Thoracic aorta (tissue), 2 donors: ENCODE results near the gene B3GNT2. TPM values are rescaled to one million over a fixed set of nuclear protein-coding genes. Genes with fewer than 3 reads are reported as not detected.
"Not testable (repeated sequence)": the region's sequence is repeated elsewhere in the genome, so short reads cannot be mapped to it uniquely, and the experiment has no call there.

Source experiments
- ATAC-seq: fragments of 150-250 bp; one replicate; pipeline ENCODE4 v1.8.0; 2017; ENCODE audit warnings: low read depth; ENCODE audit not compliant: insufficient number of reproducible peaks, low FRiP score
- DNase-seq: peaks from one replicate; pipeline ENCODE4 v3.0.0-alpha.2; 2020; ENCODE audit warnings: low spot score
- H3K27ac ChIP-seq, 2 donors: fragments of 200-600 bp; sonication (generic); 1 replicate in 1 of 2; 2 replicates in 1 of 2; pipeline ENCODE4 v1.5.1; 2016; ENCODE audit warnings: mild to moderate bottlenecking in 2 of 2, moderate library complexity in 2 of 2
- H3K27me3 ChIP-seq: fragments of 200-600 bp; sonication (generic); replicated peaks from 2 replicates; pipeline ENCODE4 v1.6.0; 2016; ENCODE audit warnings: mild to moderate bottlenecking; ENCODE audit not compliant: insufficient read depth
- H3K36me3 ChIP-seq: fragments of 200-600 bp; sonication (generic); one replicate; pipeline ENCODE4 v1.5.1; 2016
- H3K4me1 ChIP-seq, 2 donors: fragments of 200-600 bp; sonication (generic); 1 replicate in 1 of 2; 2 replicates in 1 of 2; pipeline versions ENCODE4 v1.5.1 to v1.6.0; 2016; ENCODE audit warnings: low read depth in 2 of 2, mild to moderate bottlenecking in 1 of 2; ENCODE audit not compliant: control insufficient read depth in 1 of 2
- H3K4me3 ChIP-seq: fragments of 200-600 bp; sonication (generic); 2 replicates; pipeline ENCODE4 v1.5.1; 2016; ENCODE audit warnings: mild to moderate bottlenecking
- H3K9me3 ChIP-seq: fragments of 200-600 bp; sonication (generic); 2 replicates; pipeline ENCODE4 v1.5.1; 2016
- total RNA-seq, 2 donors: library from RNA; depleted of rRNA; stranded (reverse); fragments of >200 nt; gene quantifications; one replicate each; pipeline versions ENCODE4 v1.1.0 to v1.2.3, GENCODE V29; 2016
- TF ChIP-seq, protein P1 (sequence below): fragments of 200-600 bp; sonication (generic); IDR thresholded peaks from one replicate; pipeline ENCODE4 v1.5.1; 2019; ENCODE audit warnings: antibody characterized with exemption

The B3GNT2 gene, protein sequence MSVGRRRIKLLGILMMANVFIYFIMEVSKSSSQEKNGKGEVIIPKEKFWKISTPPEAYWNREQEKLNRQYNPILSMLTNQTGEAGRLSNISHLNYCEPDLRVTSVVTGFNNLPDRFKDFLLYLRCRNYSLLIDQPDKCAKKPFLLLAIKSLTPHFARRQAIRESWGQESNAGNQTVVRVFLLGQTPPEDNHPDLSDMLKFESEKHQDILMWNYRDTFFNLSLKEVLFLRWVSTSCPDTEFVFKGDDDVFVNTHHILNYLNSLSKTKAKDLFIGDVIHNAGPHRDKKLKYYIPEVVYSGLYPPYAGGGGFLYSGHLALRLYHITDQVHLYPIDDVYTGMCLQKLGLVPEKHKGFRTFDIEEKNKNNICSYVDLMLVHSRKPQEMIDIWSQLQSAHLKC
- 10 to 100 TPM; 20.1 to 27.9 TPM for total RNA-seq

DNA sequence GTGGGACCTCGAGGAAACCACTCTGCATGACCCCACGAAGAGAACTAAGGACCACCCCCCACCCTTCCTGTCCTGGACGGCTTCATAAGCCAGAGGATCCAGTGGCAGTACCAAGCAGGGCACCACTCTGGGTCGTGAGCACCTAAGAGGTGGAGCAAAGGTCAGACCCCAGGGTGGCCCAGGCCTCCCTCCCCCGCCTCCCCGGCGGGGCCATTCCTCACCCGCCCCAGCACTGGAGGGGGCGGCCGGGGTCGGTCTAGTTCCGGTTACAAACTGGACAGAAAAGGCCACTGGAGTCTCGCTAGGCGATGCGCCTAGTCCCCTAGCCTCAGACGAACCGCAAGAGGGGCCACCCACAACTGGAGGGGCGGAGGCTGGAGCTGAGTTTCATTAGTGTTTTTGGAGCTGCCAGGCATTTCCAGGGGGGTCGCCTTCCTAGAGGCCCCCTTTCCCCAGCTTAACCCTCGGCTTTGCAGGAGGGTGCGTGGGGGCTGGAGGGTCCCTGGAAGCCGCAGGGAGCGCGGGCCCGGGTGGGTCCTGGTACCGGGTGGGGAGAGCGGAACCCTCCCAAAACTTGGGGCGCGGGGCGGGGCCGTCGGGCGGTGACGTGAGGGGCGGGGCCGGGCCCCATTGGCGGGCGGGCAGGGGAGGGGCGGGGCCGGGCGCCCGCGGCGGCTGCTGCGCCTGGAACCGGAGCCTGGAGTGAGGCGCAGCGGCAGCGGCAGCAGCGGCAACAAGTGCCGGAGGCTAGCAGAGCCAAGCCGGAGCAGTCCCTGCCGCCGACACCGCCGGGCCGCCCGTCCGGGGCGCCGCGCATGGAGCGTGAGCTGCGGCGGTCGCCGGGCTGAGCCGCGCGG lies at the start of gene B3GNT2:
B3GNT2 (plus strand) TSS at position 695 of the 857 bp plus-strand sequence. CDS start 26,106 bp downstream, outside the sequence.
- TF ChIP-seq, protein P1, sequence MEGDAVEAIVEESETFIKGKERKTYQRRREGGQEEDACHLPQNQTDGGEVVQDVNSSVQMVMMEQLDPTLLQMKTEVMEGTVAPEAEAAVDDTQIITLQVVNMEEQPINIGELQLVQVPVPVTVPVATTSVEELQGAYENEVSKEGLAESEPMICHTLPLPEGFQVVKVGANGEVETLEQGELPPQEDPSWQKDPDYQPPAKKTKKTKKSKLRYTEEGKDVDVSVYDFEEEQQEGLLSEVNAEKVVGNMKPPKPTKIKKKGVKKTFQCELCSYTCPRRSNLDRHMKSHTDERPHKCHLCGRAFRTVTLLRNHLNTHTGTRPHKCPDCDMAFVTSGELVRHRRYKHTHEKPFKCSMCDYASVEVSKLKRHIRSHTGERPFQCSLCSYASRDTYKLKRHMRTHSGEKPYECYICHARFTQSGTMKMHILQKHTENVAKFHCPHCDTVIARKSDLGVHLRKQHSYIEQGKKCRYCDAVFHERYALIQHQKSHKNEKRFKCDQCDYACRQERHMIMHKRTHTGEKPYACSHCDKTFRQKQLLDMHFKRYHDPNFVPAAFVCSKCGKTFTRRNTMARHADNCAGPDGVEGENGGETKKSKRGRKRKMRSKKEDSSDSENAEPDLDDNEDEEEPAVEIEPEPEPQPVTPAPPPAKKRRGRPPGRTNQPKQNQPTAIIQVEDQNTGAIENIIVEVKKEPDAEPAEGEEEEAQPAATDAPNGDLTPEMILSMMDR, result no peak
- ATAC-seq (peak; percentile 73), DNase-seq (peak; percentile 39)
- no peaks in the 10 kb centered on the region for H3K36me3 ChIP-seq
- H3K27me3 ChIP-seq, result no peaks in the 10 kb centered on the region
- H3K9me3 ChIP-seq, result no peaks in the 10 kb centered on the region
- H3K4me1 ChIP-seq, result peaks cover 14 to 29% of the 10 kb centered on the region in 2 donors
- peak within 1 kb of the TSS; percentile 84 to 94 for H3K27ac ChIP-seq
- peak within 1 kb of the TSS; percentile 99 for H3K4me3 ChIP-seq

DNA sequence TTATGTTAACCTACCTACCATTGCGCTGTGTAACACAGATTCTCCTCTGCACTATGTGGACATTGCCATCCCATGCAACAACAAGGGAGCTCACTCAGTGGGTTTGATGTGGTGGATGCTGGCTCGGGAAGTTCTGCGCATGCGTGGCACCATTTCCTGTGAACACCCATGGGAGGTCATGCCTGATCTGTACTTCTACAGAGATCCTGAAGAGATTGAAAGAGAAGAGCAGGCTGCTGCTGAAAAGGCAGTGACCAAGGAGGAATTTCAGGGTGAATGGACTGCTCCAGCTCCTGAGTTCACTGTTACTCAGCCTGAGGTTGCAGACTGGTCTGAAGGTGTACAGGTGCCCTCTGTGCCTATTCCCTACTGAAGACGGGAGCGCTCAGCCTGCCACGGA lies 49.1 kb upstream of the B3GNT2 start:
- not testable (repeated sequence) for H3K4me1 ChIP-seq, DNase-seq, H3K9me3 ChIP-seq, H3K4me3 ChIP-seq, H3K36me3 ChIP-seq, ATAC-seq, H3K27me3 ChIP-seq, H3K27ac ChIP-seq

GRCh38 chr2:62147610-62148301 lies 48.2 kb upstream of the B3GNT2 start:
- H3K4me1 ChIP-seq, result no peaks in the 10 kb centered on the region
- H3K27me3 ChIP-seq, result no peaks in the 10 kb centered on the region
- H3K27ac ChIP-seq, result no peak overlapping the region
- ATAC-seq (no peak), DNase-seq (no peak)
- no peak overlapping the region for H3K4me3 ChIP-seq
- H3K36me3 ChIP-seq, result no peaks in the 10 kb centered on the region
- TF ChIP-seq, protein P1, result no peak
- H3K9me3 ChIP-seq, result no peaks in the 10 kb centered on the region

- Histone ChIP-seq H3K9me3 (no peaks in the 10 kb centered on the region), H3K4me3 (no peak overlapping the region), H3K27ac (no peak overlapping the region), H3K27me3 (no peaks in the 10 kb centered on the region), H3K36me3 (no peaks in the 10 kb centered on the region), H3K4me1 (no peaks in the 10 kb centered on the region)
- DNase-seq (no peak), ATAC-seq (no peak)
- TF ChIP-seq, protein P1, result no peak
These were observed 46.2 kb upstream of the B3GNT2 start for GRCh38 chr2:62149708-62150107.

DNA sequence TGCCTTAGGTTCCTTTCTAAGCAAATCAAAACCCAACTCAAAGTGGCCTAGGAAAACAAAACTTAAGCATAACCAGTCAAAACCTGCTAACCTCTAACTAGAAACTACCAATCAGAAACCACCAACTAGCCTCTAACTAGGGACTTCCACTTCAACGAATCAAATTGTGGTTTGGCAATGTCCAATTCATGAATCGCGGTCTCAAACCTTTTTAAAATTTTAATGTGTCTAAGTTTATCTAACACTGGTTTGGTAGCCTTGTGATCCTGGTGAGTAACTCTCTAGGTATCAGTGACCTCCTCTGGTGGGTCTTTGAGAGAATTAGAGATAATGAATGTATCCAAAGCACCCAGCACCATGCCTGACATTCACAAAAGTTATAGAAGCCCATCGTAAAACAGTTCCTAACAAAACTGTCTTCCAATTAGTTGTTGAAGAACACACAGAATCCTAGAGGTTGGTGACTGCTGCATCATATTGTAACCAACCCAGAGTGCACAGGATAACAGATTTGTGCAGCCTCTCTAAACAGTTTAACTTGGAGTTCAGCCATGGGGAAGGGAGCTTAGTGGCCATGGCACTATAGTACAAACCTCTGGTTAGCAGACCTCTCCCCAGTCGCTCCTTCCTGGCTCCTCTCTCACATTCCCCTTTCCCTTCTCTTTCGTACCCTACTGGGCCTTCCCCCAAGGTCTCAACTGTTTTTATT lies 45.2 kb upstream of the B3GNT2 start:
- Histone ChIP-seq H3K9me3 (no peaks in the 10 kb centered on the region), H3K27me3 (no peaks in the 10 kb centered on the region), H3K36me3 (no peaks in the 10 kb centered on the region), H3K27ac (no peak overlapping the region), H3K4me3 (no peak overlapping the region), H3K4me1 (no peaks in the 10 kb centered on the region)
- DNase-seq (no peak), ATAC-seq (no peak)
- TF ChIP-seq, protein P1, result no peak
